HFFc6 (cell line): Measurements from ENCODE around the gene GALNT16. TPM values are rescaled to one million over a fixed set of nuclear protein-coding genes. Genes with fewer than 3 reads are reported as not detected.

Source experiments
- DNase-seq: peaks from one replicate; pipeline ENCODE4 v3.0.0-alpha.2; 2018
- H3K27ac Mint-ChIP-seq: 2 replicates; pipeline ENCODE4 v1.8.0; 2020; ENCODE audit warnings: mild to moderate bottlenecking, mixed read lengths
- H3K27me3 Mint-ChIP-seq: 2 replicates; pipeline ENCODE4 v1.8.0; 2021; ENCODE audit warnings: mild to moderate bottlenecking, moderate library complexity, mixed read lengths; ENCODE audit not compliant: insufficient read depth
- H3K36me3 Mint-ChIP-seq: 2 replicates; pipeline ENCODE4 v1.8.0; 2021; ENCODE audit warnings: low read depth, mixed read lengths
- H3K4me1 Mint-ChIP-seq: 2 replicates; pipeline ENCODE4 v1.8.0; 2020; ENCODE audit warnings: low read depth, mixed read lengths
- H3K4me3 Mint-ChIP-seq: 2 replicates; pipeline ENCODE4 v1.8.0; 2020; ENCODE audit warnings: mild to moderate bottlenecking, moderate library complexity, mixed read lengths
- H3K9me3 Mint-ChIP-seq: 2 replicates; pipeline ENCODE4 v1.8.0; 2020; ENCODE audit warnings: mild to moderate bottlenecking, mixed read lengths
- total RNA-seq, 6 experiments: library from RNA; stranded (reverse); fragmentation: NEBNext Ultra II Directional; extraction: Animal tissue kit (Norgen Biotek cat#: 25700); gene quantifications; 2 replicates in 1 of 6; 3 replicates in 5 of 6; pipeline ENCODE4 v1.2.3, GENCODE V29; 2021
- TF ChIP-seq, protein P1 (sequence below): fragments of 200-600 bp; sonication (generic); IDR thresholded peaks from 2 replicates; pipeline ENCODE4 v1.5.0; 2021; ENCODE audit warnings: antibody characterized with exemption, mild to moderate bottlenecking

Gene GALNT16
- total RNA-seq, 6 experiments from 2014 or later: 0.11 to 0.38 (median 0.24) TPM

- TF ChIP-seq, protein P1, sequence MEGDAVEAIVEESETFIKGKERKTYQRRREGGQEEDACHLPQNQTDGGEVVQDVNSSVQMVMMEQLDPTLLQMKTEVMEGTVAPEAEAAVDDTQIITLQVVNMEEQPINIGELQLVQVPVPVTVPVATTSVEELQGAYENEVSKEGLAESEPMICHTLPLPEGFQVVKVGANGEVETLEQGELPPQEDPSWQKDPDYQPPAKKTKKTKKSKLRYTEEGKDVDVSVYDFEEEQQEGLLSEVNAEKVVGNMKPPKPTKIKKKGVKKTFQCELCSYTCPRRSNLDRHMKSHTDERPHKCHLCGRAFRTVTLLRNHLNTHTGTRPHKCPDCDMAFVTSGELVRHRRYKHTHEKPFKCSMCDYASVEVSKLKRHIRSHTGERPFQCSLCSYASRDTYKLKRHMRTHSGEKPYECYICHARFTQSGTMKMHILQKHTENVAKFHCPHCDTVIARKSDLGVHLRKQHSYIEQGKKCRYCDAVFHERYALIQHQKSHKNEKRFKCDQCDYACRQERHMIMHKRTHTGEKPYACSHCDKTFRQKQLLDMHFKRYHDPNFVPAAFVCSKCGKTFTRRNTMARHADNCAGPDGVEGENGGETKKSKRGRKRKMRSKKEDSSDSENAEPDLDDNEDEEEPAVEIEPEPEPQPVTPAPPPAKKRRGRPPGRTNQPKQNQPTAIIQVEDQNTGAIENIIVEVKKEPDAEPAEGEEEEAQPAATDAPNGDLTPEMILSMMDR: no peak
- DNase-seq: no peak
- Mint-ChIP-seq H3K4me1 (no peaks in the 10 kb centered on the region), H3K36me3 (no peaks in the 10 kb centered on the region), H3K4me3 (no peak overlapping the region), H3K27me3 (peaks cover 7% of the 10 kb centered on the region), H3K27ac (no peak overlapping the region), H3K9me3 (no peaks in the 10 kb centered on the region)
Measured at GRCh38 chr14:69363964-69364363, 104.0 kb downstream of the GALNT16 start.

GRCh38 chr14:69364378-69364777 lies 104.4 kb downstream of the GALNT16 start:
- H3K27me3 Mint-ChIP-seq: peaks cover 7% of the 10 kb centered on the region
- H3K9me3 Mint-ChIP-seq: no peaks in the 10 kb centered on the region
- TF ChIP-seq, protein P1: no peak
- H3K4me1 Mint-ChIP-seq: no peaks in the 10 kb centered on the region
- H3K36me3 Mint-ChIP-seq: no peaks in the 10 kb centered on the region
- no peak for DNase-seq
- H3K4me3 Mint-ChIP-seq: no peak overlapping the region
- no peak overlapping the region for H3K27ac Mint-ChIP-seq

- TF ChIP-seq, protein P1: no peak
- Mint-ChIP-seq H3K4me1 (no peaks in the 10 kb centered on the region), H3K9me3 (no peaks in the 10 kb centered on the region), H3K27ac (no peak overlapping the region), H3K4me3 (no peak overlapping the region), H3K36me3 (no peaks in the 10 kb centered on the region), H3K27me3 (peaks cover 7% of the 10 kb centered on the region)
- no peak for DNase-seq
Measured at GRCh38 chr14:69366069-69366468, 106.1 kb downstream of the GALNT16 start.

GRCh38 chr14:69366761-69367160 lies 106.8 kb downstream of the GALNT16 start:
- peaks cover 7% of the 10 kb centered on the region for H3K27me3 Mint-ChIP-seq
- H3K36me3 Mint-ChIP-seq: 0 out of 2 replicates have a peak, but pooled peaks cover under 1% of the 10 kb centered on the region
- H3K27ac Mint-ChIP-seq: no peak overlapping the region
- H3K9me3 Mint-ChIP-seq: no peaks in the 10 kb centered on the region
- TF ChIP-seq, protein P1: no peak
- DNase-seq: no peak
- no peaks in the 10 kb centered on the region for H3K4me1 Mint-ChIP-seq
- no peak overlapping the region for H3K4me3 Mint-ChIP-seq

GRCh38 chr14:69368381-69368780 lies 108.4 kb downstream of the GALNT16 start:
- H3K27ac Mint-ChIP-seq: no peak overlapping the region
- H3K36me3 Mint-ChIP-seq: peaks cover 4% of the 10 kb centered on the region; the same call in 1 of the 2 replicates
- no peaks in the 10 kb centered on the region for H3K9me3 Mint-ChIP-seq
- no peaks in the 10 kb centered on the region for H3K4me1 Mint-ChIP-seq
- TF ChIP-seq, protein P1: no peak
- H3K4me3 Mint-ChIP-seq: no peak overlapping the region
- peaks cover 5% of the 10 kb centered on the region for H3K27me3 Mint-ChIP-seq
- no peak for DNase-seq

DNA sequence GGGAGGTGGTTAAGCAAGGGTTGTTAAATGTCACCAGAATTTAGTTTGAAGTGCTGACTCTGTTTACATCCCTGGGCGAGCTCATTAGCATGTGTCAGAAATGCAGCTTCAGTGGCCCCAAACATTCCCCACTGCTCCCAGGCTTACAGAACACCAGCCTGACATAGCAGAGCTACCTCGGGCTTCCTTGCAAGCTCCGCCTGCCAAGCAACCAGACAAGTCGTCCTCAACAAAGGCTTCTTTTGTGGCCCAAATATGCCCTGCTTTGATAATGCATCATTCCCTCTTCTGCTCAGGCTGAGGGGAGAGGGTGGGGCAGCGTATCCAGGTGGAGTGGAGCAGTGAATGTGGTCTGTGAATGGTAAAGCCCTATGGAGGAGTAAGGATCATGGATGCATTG lies 110.1 kb downstream of the GALNT16 start:
- H3K36me3 Mint-ChIP-seq: peaks cover 9% of the 10 kb centered on the region
- H3K4me3 Mint-ChIP-seq: no peak overlapping the region
- no peak overlapping the region for H3K27ac Mint-ChIP-seq
- H3K9me3 Mint-ChIP-seq: no peaks in the 10 kb centered on the region
- no peak for DNase-seq
- H3K27me3 Mint-ChIP-seq: peaks cover 5% of the 10 kb centered on the region
- no peaks in the 10 kb centered on the region for H3K4me1 Mint-ChIP-seq
- TF ChIP-seq, protein P1: no peak
